Measurements from ENCODE around the gene GATA5. TPM values are rescaled to one million over a fixed set of nuclear protein-coding genes. Genes with fewer than 3 reads are reported as not detected.

Gene GATA5
- total RNA-seq, 1 experiment from 2014 or later = not detected

GRCh38 chr20:62489186-62489931 is 13.6 kb upstream of the GATA5 start:
- BruUV-seq (replicated peaks) = no TSS peak
- intact Hi-C loops (cut with micrococcal nuclease; ENCODE audit: unreplicated experiment) = loop anchor here (5.0 to 10.0 kb wide), 2 partner anchors 77 to 185 kb away; partner anchors contain the start of gene ADRM1
- no peak overlapping the region for H3K4me3 Mint-ChIP-seq (ENCODE audit: low read depth, unreplicated experiment)
- H3K36me3 Mint-ChIP-seq (ENCODE audit: insufficient read depth, unreplicated experiment) = no peaks in the 10 kb centered on the region
- no peaks in the 10 kb centered on the region for H3K9me3 Mint-ChIP-seq (ENCODE audit: low read depth, unreplicated experiment)
- no peak for DNase-seq
- CTCF ChIA-PET = no interaction called here
- H3K27ac Mint-ChIP-seq (ENCODE audit: unreplicated experiment) = no peak overlapping the region
- no peak for TF ChIP-seq CTCF (IDR thresholded peaks at IDR 0.05; ENCODE audit: unreplicated experiment)
- H3K27me3 Mint-ChIP-seq (ENCODE audit: unreplicated experiment) = peaks cover 94% of the 10 kb centered on the region
- peaks cover 7% of the 10 kb centered on the region for H3K4me1 Mint-ChIP-seq (ENCODE audit: low read depth, unreplicated experiment)

DNA sequence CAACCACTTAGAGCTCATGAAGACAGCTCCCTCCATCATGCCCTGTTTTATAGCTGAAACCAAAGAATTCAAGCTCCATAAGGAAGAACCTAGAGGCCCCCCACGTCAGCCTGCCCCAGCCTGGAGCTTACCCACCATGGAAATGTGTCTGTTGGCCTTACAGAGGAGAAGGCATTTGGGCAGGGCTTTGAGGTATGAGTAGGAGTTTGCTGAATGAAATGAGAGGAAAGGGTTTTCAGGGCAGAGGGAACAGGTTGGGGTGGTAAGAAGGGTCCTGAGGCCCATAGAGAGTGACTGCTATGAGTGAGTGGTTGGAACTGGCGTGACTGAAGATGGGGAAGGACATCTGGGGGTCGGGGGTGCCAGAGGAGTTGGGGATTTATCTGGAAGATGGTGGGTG is 12.7 kb upstream of the GATA5 start:
- Mint-ChIP-seq H3K4me3 (ENCODE audit: low read depth, unreplicated experiment) (no peak overlapping the region), H3K36me3 (ENCODE audit: insufficient read depth, unreplicated experiment) (no peaks in the 10 kb centered on the region), H3K9me3 (ENCODE audit: low read depth, unreplicated experiment) (no peaks in the 10 kb centered on the region), H3K27ac (ENCODE audit: unreplicated experiment) (no peak overlapping the region), H3K4me1 (ENCODE audit: low read depth, unreplicated experiment) (peaks cover 7% of the 10 kb centered on the region), H3K27me3 (ENCODE audit: unreplicated experiment) (peaks cover 94% of the 10 kb centered on the region)
- no TSS peak for BruUV-seq (replicated peaks)
- no peak for TF ChIP-seq CTCF (IDR thresholded peaks at IDR 0.05; ENCODE audit: unreplicated experiment)
- intact Hi-C loops (cut with micrococcal nuclease; ENCODE audit: unreplicated experiment) = loop anchor here (5.0 to 10.0 kb wide), 2 partner anchors 76 to 184 kb away; partner anchors contain the start of gene ADRM1
- DNase-seq = no peak
- CTCF ChIA-PET = interaction anchor here (1.4 kb wide), 1 partner anchor 11 kb away, joined by 8 read pairs; no protein-coding TSS in a partner anchor

GRCh38 chr20:62487561-62488354 is 12.0 kb upstream of the GATA5 start:
- CTCF ChIA-PET = interaction anchor here (0.6 to 1.4 kb wide), 2 partner anchors 12 to 51 kb away, joined by 3 to 8 read pairs; no protein-coding TSS in a partner anchor
- Mint-ChIP-seq H3K9me3 (ENCODE audit: low read depth, unreplicated experiment) (no peaks in the 10 kb centered on the region), H3K27ac (ENCODE audit: unreplicated experiment) (no peak overlapping the region), H3K4me1 (ENCODE audit: low read depth, unreplicated experiment) (peaks cover 7% of the 10 kb centered on the region), H3K27me3 (ENCODE audit: unreplicated experiment) (peaks cover 94% of the 10 kb centered on the region), H3K36me3 (ENCODE audit: insufficient read depth, unreplicated experiment) (peaks cover 6% of the 10 kb centered on the region), H3K4me3 (ENCODE audit: low read depth, unreplicated experiment) (no peak overlapping the region)
- intact Hi-C loops (cut with micrococcal nuclease; ENCODE audit: unreplicated experiment) = loop anchor here (5.0 to 10.0 kb wide), 2 partner anchors 75 to 183 kb away; partner anchors contain the start of gene ADRM1
- no peak for TF ChIP-seq CTCF (IDR thresholded peaks at IDR 0.05; ENCODE audit: unreplicated experiment)
- DNase-seq = no peak
- BruUV-seq (replicated peaks) = no TSS peak

DNA sequence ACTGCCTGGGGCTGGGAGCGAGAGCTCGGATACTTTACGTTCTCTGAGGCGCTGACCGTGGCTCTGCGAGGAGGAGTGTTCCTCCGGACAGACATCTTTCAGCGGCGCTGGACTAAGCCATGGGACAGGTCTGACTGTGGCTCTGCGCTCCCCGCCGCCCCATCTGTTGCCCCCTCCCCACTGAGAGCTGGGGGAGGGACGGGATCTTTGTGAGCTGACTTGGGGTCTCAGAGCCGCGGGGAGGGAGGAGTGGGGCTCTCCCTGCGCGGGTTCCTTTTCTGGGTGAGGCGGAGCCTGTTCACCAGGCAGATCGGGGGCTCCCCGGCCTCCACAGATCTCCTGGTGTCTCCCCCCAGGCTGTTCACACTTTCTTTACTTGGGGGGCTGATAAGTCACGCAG is 11.3 kb upstream of the GATA5 start:
- intact Hi-C loops (cut with micrococcal nuclease; ENCODE audit: unreplicated experiment) = loop anchor here (5.0 to 10.0 kb wide), 2 partner anchors 75 to 182 kb away; partner anchors contain the start of gene ADRM1
- no TSS peak for BruUV-seq (replicated peaks)

More for the DNA sequence above, 11.3 kb upstream of the GATA5 start:
- DNase-seq = no peak
- peaks cover 7% of the 10 kb centered on the region for H3K4me1 Mint-ChIP-seq (ENCODE audit: low read depth, unreplicated experiment)
- no peaks in the 10 kb centered on the region for H3K9me3 Mint-ChIP-seq (ENCODE audit: low read depth, unreplicated experiment)
- TF ChIP-seq CTCF (IDR thresholded peaks at IDR 0.05; ENCODE audit: unreplicated experiment) = no peak
- H3K4me3 Mint-ChIP-seq (ENCODE audit: low read depth, unreplicated experiment) = no peak overlapping the region
- no peak overlapping the region for H3K27ac Mint-ChIP-seq (ENCODE audit: unreplicated experiment)
- CTCF ChIA-PET = interaction anchor here (0.6 to 1.4 kb wide), 2 partner anchors 13 to 51 kb away, joined by 3 to 8 read pairs; no protein-coding TSS in a partner anchor
- H3K27me3 Mint-ChIP-seq (ENCODE audit: unreplicated experiment) = peaks cover 94% of the 10 kb centered on the region
- H3K36me3 Mint-ChIP-seq (ENCODE audit: insufficient read depth, unreplicated experiment) = peaks cover 7% of the 10 kb centered on the region
